ENCODE results near the gene SMIM29. TPM values are rescaled to one million over a fixed set of nuclear protein-coding genes. Genes with fewer than 3 reads are reported as not detected.
A peak's percentile ranks its signal among the peaks of the same experiment; 100 is the strongest.

SMIM29 gene
- total RNA-seq, 1 experiment from 2014 or later = 25.8 TPM

DNA sequence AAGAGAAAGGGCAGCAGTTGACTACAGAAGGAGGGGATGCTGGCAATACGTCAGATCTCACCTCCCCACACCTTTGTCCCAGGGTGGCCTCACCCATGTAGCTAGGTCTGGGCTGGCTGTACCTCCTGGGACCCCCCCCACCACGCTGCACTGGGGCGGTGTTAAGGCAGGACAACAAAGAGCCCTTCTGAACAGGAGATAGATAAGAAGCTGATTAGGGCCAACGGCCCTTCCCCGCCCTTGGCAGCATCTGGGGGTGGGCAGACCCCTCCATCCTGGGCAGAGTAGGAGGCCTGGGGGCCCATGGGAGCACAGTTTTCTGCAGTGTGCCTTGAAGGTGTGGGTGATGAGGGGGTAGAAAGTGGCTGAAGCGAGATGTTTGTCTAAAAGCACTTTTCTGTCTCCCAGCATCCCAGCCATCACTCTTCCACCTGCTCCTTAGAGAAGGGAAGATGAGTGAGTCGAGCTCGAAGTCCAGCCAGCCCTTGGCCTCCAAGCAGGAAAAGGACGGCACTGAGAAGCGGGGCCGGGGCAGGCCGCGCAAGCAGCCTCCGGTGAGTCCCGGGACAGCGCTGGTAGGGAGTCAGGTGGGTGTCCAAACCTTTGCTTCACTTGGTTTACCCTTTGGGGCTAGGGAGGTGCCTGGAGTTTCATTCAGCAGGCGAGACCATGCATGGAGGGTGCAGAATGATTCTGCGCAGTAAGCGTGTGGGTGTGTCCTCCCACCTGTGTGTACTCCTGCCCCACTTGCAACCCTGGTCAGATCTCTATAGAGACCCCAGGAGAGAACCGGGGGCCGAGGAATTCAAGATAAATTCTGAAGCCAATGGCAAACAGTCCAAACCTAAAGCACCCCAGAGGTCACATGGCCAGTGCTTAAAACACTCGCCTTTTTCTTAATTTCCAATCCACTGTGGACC, 8.2 kb downstream of the SMIM29 start:
- POLR2A ChIA-PET (ENCODE audit: unreplicated experiment) = no interaction called here
- H3K4me2 ChIP-seq (ENCODE audit: low read length) = peak overlapping the region; percentile 99
- peaks cover 55% of the 10 kb centered on the region for H3K36me3 ChIP-seq (ENCODE audit: low read depth, low read length)

DNA sequence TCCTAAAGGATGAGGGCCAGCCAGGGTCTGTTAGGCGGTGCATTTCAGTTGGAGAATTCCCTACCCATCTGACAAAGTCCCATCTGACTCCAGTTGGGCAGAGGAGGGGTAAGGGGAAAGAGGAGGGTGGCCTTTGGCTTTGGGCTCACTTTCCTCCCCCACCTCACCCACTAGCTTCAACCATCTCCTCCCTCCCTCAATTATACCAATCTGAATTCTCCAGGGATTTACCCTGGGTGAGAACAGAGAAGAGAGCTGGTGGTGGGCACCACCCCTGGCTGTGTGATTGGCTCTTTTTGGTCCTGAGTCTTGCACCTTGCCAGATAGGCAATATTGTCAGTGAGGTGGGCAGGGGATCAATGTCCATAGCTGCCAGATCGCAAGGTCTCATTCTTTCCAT, 8.9 kb downstream of the SMIM29 start:
- intact Hi-C loops (cut with micrococcal nuclease) = no loop called here
- Histone ChIP-seq H3K9me3 (ENCODE audit: low read length) (no peaks in the 10 kb centered on the region), H3F3A (ENCODE audit: low read length, unreplicated experiment) (peaks cover 35% of the 10 kb centered on the region), H3K79me2 (ENCODE audit: low read length) (peaks cover 57% of the 10 kb centered on the region), H3K36me3 (ENCODE audit: low read depth, low read length) (peaks cover 51% of the 10 kb centered on the region), H3K9ac (ENCODE audit: low read length) (peak overlapping the region; percentile 2; the same call in 1 of the 2 replicates), H3K27me3 (ENCODE audit: low read length) (no peaks in the 10 kb centered on the region), H2AFZ (ENCODE audit: low read length) (no peak overlapping the region), H3K4me1 (ENCODE audit: insufficient read depth, low read length) (peaks cover 77% of the 10 kb centered on the region), H3K27ac (ENCODE audit: low read length) (0 out of 2 replicates have a peak overlapping the region, but pooled peaks have one; percentile 4), H3K4me3 (ENCODE audit: low read length) (peak overlapping the region; percentile 94), H3K9me2 (replicated peaks; ENCODE audit: low read length) (no peaks in the 10 kb centered on the region), H4K20me1 (ENCODE audit: low read length) (peaks cover 48% of the 10 kb centered on the region), H3K4me2 (ENCODE audit: low read length) (peak overlapping the region; percentile 99)
- ChIA-PET POLR2A (ENCODE audit: unreplicated experiment) (no interaction called here), CTCF (no interaction called here)
- DNase-seq = no peak
- no TSS peak for BruUV-seq (replicated peaks)
- ATAC-seq = no peak
- TF ChIP-seq, protein P1, sequence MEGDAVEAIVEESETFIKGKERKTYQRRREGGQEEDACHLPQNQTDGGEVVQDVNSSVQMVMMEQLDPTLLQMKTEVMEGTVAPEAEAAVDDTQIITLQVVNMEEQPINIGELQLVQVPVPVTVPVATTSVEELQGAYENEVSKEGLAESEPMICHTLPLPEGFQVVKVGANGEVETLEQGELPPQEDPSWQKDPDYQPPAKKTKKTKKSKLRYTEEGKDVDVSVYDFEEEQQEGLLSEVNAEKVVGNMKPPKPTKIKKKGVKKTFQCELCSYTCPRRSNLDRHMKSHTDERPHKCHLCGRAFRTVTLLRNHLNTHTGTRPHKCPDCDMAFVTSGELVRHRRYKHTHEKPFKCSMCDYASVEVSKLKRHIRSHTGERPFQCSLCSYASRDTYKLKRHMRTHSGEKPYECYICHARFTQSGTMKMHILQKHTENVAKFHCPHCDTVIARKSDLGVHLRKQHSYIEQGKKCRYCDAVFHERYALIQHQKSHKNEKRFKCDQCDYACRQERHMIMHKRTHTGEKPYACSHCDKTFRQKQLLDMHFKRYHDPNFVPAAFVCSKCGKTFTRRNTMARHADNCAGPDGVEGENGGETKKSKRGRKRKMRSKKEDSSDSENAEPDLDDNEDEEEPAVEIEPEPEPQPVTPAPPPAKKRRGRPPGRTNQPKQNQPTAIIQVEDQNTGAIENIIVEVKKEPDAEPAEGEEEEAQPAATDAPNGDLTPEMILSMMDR (conservative IDR thresholded peaks at IDR 0.05; ENCODE audit: low read depth, low read length) = no peak
- no peak for TF ChIP-seq EZH2 (IDR thresholded peaks at IDR 0.05; ENCODE audit: low read length, unreplicated experiment)
- no peak for TF ChIP-seq EZH2phosphoT487 (IDR thresholded peaks at IDR 0.05; ENCODE audit: borderline replicate concordance, low read length)

More for the DNA sequence above, 8.2 kb downstream of the SMIM29 start:
- Histone ChIP-seq H3K79me2 (ENCODE audit: low read length) (peaks cover 57% of the 10 kb centered on the region), H3K27me3 (ENCODE audit: low read length) (no peaks in the 10 kb centered on the region), H3F3A (ENCODE audit: low read length, unreplicated experiment) (peaks cover 35% of the 10 kb centered on the region), H3K4me1 (ENCODE audit: insufficient read depth, low read length) (peaks cover 81% of the 10 kb centered on the region), H3K4me3 (ENCODE audit: low read length) (peak overlapping the region; percentile 94), H3K27ac (ENCODE audit: low read length) (no peak overlapping the region), H3K9me3 (ENCODE audit: low read length) (no peaks in the 10 kb centered on the region), H3K9me2 (replicated peaks; ENCODE audit: low read length) (no peaks in the 10 kb centered on the region), H4K20me1 (ENCODE audit: low read length) (peaks cover 48% of the 10 kb centered on the region), H3K9ac (ENCODE audit: low read length) (peak overlapping the region; percentile 2; the same call in 1 of the 2 replicates), H2AFZ (ENCODE audit: low read length) (no peak overlapping the region)
- no peak for DNase-seq
- CTCF ChIA-PET = no interaction called here
- ATAC-seq = no peak
- TF ChIP-seq, protein P1 (conservative IDR thresholded peaks at IDR 0.05; ENCODE audit: low read depth, low read length) = no peak
- TF ChIP-seq EZH2 (IDR thresholded peaks at IDR 0.05; ENCODE audit: low read length, unreplicated experiment) (no peak), EZH2phosphoT487 (IDR thresholded peaks at IDR 0.05; ENCODE audit: borderline replicate concordance, low read length) (no peak)
- intact Hi-C loops (cut with micrococcal nuclease) = no loop called here
- BruUV-seq (replicated peaks) = no TSS peak

DNA sequence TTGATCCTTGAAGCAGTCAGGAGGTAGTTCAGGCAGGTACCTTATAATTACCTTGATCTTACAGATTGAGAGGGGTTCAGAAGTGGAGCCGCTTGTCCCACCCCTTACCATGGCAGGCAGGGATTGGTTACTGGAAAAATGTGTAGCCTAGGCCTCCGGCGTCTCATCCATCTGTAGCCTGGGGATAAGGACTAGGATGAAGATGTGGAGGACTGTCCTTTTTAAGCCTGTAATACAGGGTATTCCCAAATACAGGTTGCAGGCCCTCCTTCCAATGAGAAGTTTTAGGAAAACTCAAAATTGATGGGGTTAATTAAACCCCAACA, 9.3 kb downstream of the SMIM29 start:
- BruUV-seq (replicated peaks) = no TSS peak
- Histone ChIP-seq H3K9ac (ENCODE audit: low read length) (peak overlapping the region; percentile 95; the same call in 1 of the 2 replicates), H3K9me3 (ENCODE audit: low read length) (no peaks in the 10 kb centered on the region), H2AFZ (ENCODE audit: low read length) (no peak overlapping the region), H3K79me2 (ENCODE audit: low read length) (peaks cover 57% of the 10 kb centered on the region), H3K4me3 (ENCODE audit: low read length) (peak overlapping the region; percentile 94), H3K4me2 (ENCODE audit: low read length) (peak overlapping the region; percentile 99), H3K27ac (ENCODE audit: low read length) (peak overlapping the region; percentile 75; the same call in 1 of the 2 replicates), H3K27me3 (ENCODE audit: low read length) (no peaks in the 10 kb centered on the region), H3K9me2 (replicated peaks; ENCODE audit: low read length) (no peaks in the 10 kb centered on the region), H3K4me1 (ENCODE audit: insufficient read depth, low read length) (peaks cover 73% of the 10 kb centered on the region), H3F3A (ENCODE audit: low read length, unreplicated experiment) (peaks cover 35% of the 10 kb centered on the region), H4K20me1 (ENCODE audit: low read length) (peaks cover 48% of the 10 kb centered on the region), H3K36me3 (ENCODE audit: low read depth, low read length) (peaks cover 51% of the 10 kb centered on the region)
- ATAC-seq = no peak
- POLR2A ChIA-PET (ENCODE audit: unreplicated experiment) = no interaction called here
- no peak for TF ChIP-seq EZH2 (IDR thresholded peaks at IDR 0.05; ENCODE audit: low read length, unreplicated experiment)
- TF ChIP-seq EZH2phosphoT487 (IDR thresholded peaks at IDR 0.05; ENCODE audit: borderline replicate concordance, low read length) = no peak
- TF ChIP-seq, protein P1 (conservative IDR thresholded peaks at IDR 0.05; ENCODE audit: low read depth, low read length) = no peak
- DNase-seq = no peak
- intact Hi-C loops (cut with micrococcal nuclease) = no loop called here
- CTCF ChIA-PET = no interaction called here
